Tibial nerve (tissue), 4 donors: Measurements from ENCODE around the gene SERPINE1.

Experiments used
- CTCF ChIP-seq, 5 experiments: fragments of 200-600 bp in 3 of 5; fragments of 450-650 bp in 2 of 5; sonication (generic) in 3 of 5; IDR thresholded peaks; one replicate each; pipeline ENCODE4 v1.5.1; 2016 to 2019; ENCODE audit warnings: antibody characterized with exemption in 5 of 5, mild to moderate bottlenecking in 3 of 5, moderate library complexity in 2 of 5
- EP300 ChIP-seq, 2 donors: sonication (generic); formaldehyde crosslinking; IDR thresholded peaks; one replicate each; pipeline ENCODE4 v1.6.1; 2017; ENCODE audit warnings: antibody characterized with exemption in 2 of 2, mild to moderate bottlenecking in 1 of 2

- no peak for TF ChIP-seq EP300 (IDR thresholded peaks at IDR 0.05)
- TF ChIP-seq CTCF (IDR thresholded peaks at IDR 0.05), result no peak
Measured at GRCh38 chr7:101104799-101105198, 22.1 kb upstream of the SERPINE1 start.
